HCT116 (cell line): ENCODE measurements around the gene ENOX1. TPM values are rescaled to one million over a fixed set of nuclear protein-coding genes. Genes with fewer than 3 reads are reported as not detected.

Experiments
- ATAC-seq: fragments of 200-7000 bp; cut with Tn5 transposase; 2 replicates; pipeline ENCODE4 v1.9.1; 2020; ENCODE audit warnings: mild to moderate bottlenecking, moderate library complexity
- BruUV-seq: library from RNA; stranded (reverse); fragments of 400-500 nt; replicated peaks from 2 replicates; lab custom pipeline; 2021; lab: Mats Ljungman, UMichigan
- CTCF ChIA-PET: fragments of 300-600 bp; sonication (Branson Sonifier 250); formaldehyde crosslinking; loops from one replicate; lab custom pipeline; 2021; ENCODE audit warnings: antibody characterized with exemption; lab: Charles Lee
- POLR2A ChIA-PET: fragments of 300-600, 350-600 bp; sonication (Branson Sonifier 250); formaldehyde crosslinking; loops from one replicate; lab custom pipeline; 2021; ENCODE audit warnings: antibody characterized with exemption; lab: Charles Lee
- RAD21 ChIA-PET, 2 experiments: fragments of 300-600 bp; sonication (Branson Sonifier 250); formaldehyde crosslinking; loops; one replicate each; lab custom pipeline; 2023; ENCODE audit warnings: low total read pairs in 2 of 2; ENCODE audit not compliant: uncharacterized antibody in 2 of 2, unreplicated experiment in 2 of 2, low non-redundant PET in 1 of 2; lab: Charles Lee
- DNase-seq: peaks from one replicate; pipeline ENCODE4 v3.0.0-alpha.2; 2010; ENCODE audit warnings: low read depth, low spot score
- H2AFZ ChIP-seq: fragments of 200-600 bp; shearing (Covaris generic), sonication (generic); 2 replicates; pipeline ENCODE4 v1.6.1; 2017; ENCODE audit warnings: low read depth, mixed run types, mixed read lengths, antibody characterized with exemption, low read length; ENCODE audit not compliant: poor library complexity, severe bottlenecking
- H3K27ac ChIP-seq: 2 replicates; pipeline ENCODE4 v1.5.1; 2012; ENCODE audit warnings: low read depth, low read length
- H3K27me3 ChIP-seq: fragments of 200-600 bp; sonication (generic); 2 replicates; pipeline ENCODE4 v1.6.1; 2016; ENCODE audit warnings: mixed run types, low read length, mixed read lengths; ENCODE audit not compliant: insufficient read depth
- H3K36me3 ChIP-seq, 2 experiments: fragments of 200-500 bp in 1 of 2; fragments of 200-600 bp in 1 of 2; sonication (Bioruptor generic) in 1 of 2; sonication (generic) in 1 of 2; 2 replicates each; pipeline versions ENCODE4 v1.5.1 to v1.6.1; 2014 to 2016; ENCODE audit warnings: low read length in 2 of 2, inconsistent platforms in 1 of 2, mixed read lengths in 1 of 2, mixed run types in 1 of 2; ENCODE audit not compliant: insufficient read depth in 2 of 2, control insufficient read depth in 1 of 2
- H3K4me1 ChIP-seq, 2 experiments: fragments of 200-600 bp in 1 of 2; sonication (generic) in 1 of 2; 2 replicates each; pipeline versions ENCODE4 v1.5.1 to v1.6.1; 2012 to 2017; ENCODE audit warnings: low read length in 2 of 2, inconsistent platforms in 1 of 2, mild to moderate bottlenecking in 1 of 2, mixed read lengths in 1 of 2, mixed run types in 1 of 2, moderate library complexity in 1 of 2; ENCODE audit not compliant: insufficient read depth in 2 of 2, control insufficient read depth in 1 of 2
- H3K4me2 ChIP-seq: fragments of 200-600 bp; sonication (generic); 2 replicates; pipeline ENCODE4 v1.6.1; 2017; ENCODE audit warnings: mixed run types, low read length, mixed read lengths
- H3K4me3 ChIP-seq, 2 experiments: fragments of 200-600 bp in 1 of 2; sonication (generic) in 1 of 2; replicated peaks in 1 of 2; 2 replicates each; pipeline ENCODE4 v1.5.1; 2011 to 2016; ENCODE audit warnings: low read length in 2 of 2, control low read depth in 1 of 2, low read depth in 1 of 2, mild to moderate bottlenecking in 1 of 2, mixed read lengths in 1 of 2, mixed run types in 1 of 2
- H3K79me2 ChIP-seq: fragments of 200-600 bp; sonication (generic); 2 replicates; pipeline ENCODE4 v1.6.1; 2017; ENCODE audit warnings: mild to moderate bottlenecking, mixed run types, low read length, moderate library complexity, mixed read lengths; ENCODE audit not compliant: insufficient read depth
- H3K9ac ChIP-seq: fragments of 200-600 bp; sonication (generic); 2 replicates; pipeline ENCODE4 v1.6.1; 2016; ENCODE audit warnings: low read length, mixed read lengths
- H3K9me2 ChIP-seq: fragments of 200-600 bp; sonication (generic), shearing (Covaris generic); 2 replicates; pipeline ENCODE4 v1.6.1; 2017; ENCODE audit warnings: mixed run types, mild to moderate bottlenecking, moderate library complexity; ENCODE audit not compliant: insufficient read depth
- H3K9me3 ChIP-seq, 2 experiments: fragments of 200-500 bp in 1 of 2; fragments of 200-600 bp in 1 of 2; sonication (Bioruptor generic) in 1 of 2; sonication (generic) in 1 of 2; 2 replicates each; pipeline ENCODE4 v1.6.1; 2014 to 2017; ENCODE audit warnings: low read length in 2 of 2, mixed read lengths in 2 of 2, inconsistent platforms in 1 of 2, low read depth in 1 of 2, mild to moderate bottlenecking in 1 of 2, mixed run types in 1 of 2, moderate library complexity in 1 of 2; ENCODE audit not compliant: control insufficient read depth in 1 of 2, insufficient read depth in 1 of 2
- H4K20me1 ChIP-seq: fragments of 200-600 bp; sonication (generic), shearing (Covaris generic); 2 replicates; pipeline ENCODE4 v1.6.1; 2017; ENCODE audit warnings: mixed run types, mild to moderate bottlenecking, moderate library complexity; ENCODE audit not compliant: insufficient read depth
- CEBPB ChIP-seq: IDR thresholded peaks from 2 replicates; pipeline ENCODE4 v1.6.1; 2012; ENCODE audit warnings: low read depth
- CTCF ChIP-seq, 3 experiments: fragments of 200-600 bp in 1 of 3; sonication (generic) in 1 of 3; IDR thresholded peaks in 2 of 3; conservative IDR thresholded peaks in 1 of 3; 2 replicates each; pipeline ENCODE4 v1.5.1; 2012 to 2017; ENCODE audit warnings: low read depth in 2 of 3, low read length in 2 of 3, antibody characterized with exemption in 1 of 3, borderline replicate concordance in 1 of 3, control low read depth in 1 of 3, mild to moderate bottlenecking in 1 of 3, mixed read lengths in 1 of 3, mixed run types in 1 of 3, moderate library complexity in 1 of 3; ENCODE audit not compliant: insufficient read depth in 1 of 3
- EGR1 ChIP-seq: IDR thresholded peaks from 2 replicates; pipeline ENCODE4 v1.6.1; 2012; ENCODE audit warnings: low read depth
- ELF1 ChIP-seq: IDR thresholded peaks from 2 replicates; pipeline ENCODE4 v1.6.1; 2012; ENCODE audit warnings: low read depth, borderline replicate concordance
- EZH2 ChIP-seq: fragments of 200-600 bp; sonication (generic); IDR thresholded peaks from 2 replicates; pipeline ENCODE4 v1.6.1; 2017; ENCODE audit warnings: antibody characterized with exemption, mixed run types
- FOSL1 ChIP-seq: IDR thresholded peaks from 2 replicates; pipeline ENCODE4 v1.6.1; 2012; ENCODE audit warnings: low read depth
- JUND ChIP-seq: IDR thresholded peaks from 2 replicates; pipeline ENCODE4 v1.6.1; 2012
- MAX ChIP-seq: IDR thresholded peaks from 2 replicates; pipeline ENCODE4 v1.6.1; 2012
- POLR2A ChIP-seq: IDR thresholded peaks from 2 replicates; pipeline ENCODE4 v1.7.0; 2011; ENCODE audit warnings: borderline replicate concordance; ENCODE audit not compliant: insufficient read depth, insufficient read length; ENCODE audit errors: extremely low read depth
- POLR2AphosphoS5 ChIP-seq: IDR thresholded peaks from 2 replicates; pipeline ENCODE4 v1.6.1; 2011; ENCODE audit warnings: mild to moderate bottlenecking, low read depth, low read length, moderate library complexity
- RAD21 ChIP-seq: IDR thresholded peaks from 2 replicates; pipeline ENCODE4 v1.6.1; 2012; ENCODE audit warnings: low read depth, mild to moderate bottlenecking
- SP1 ChIP-seq: IDR thresholded peaks from 2 replicates; pipeline ENCODE4 v1.6.1; 2012; ENCODE audit warnings: low read depth
- SRF ChIP-seq: IDR thresholded peaks from 2 replicates; pipeline ENCODE4 v1.6.1; 2012; ENCODE audit warnings: low read depth
- TCF7L2 ChIP-seq: IDR thresholded peaks from 2 replicates; pipeline ENCODE4 v1.7.0; 2011; ENCODE audit warnings: borderline replicate concordance, inconsistent platforms; ENCODE audit not compliant: insufficient read depth, insufficient read length; ENCODE audit errors: extremely low read depth
- YY1 ChIP-seq: IDR thresholded peaks from 2 replicates; pipeline ENCODE4 v1.6.1; 2011; ENCODE audit warnings: low read length, low read depth, moderate library complexity, mild to moderate bottlenecking; ENCODE audit not compliant: insufficient replicate concordance; ENCODE audit errors: extremely low read depth
- ZBTB33 ChIP-seq: IDR thresholded peaks from 2 replicates; pipeline ENCODE4 v1.6.1; 2011; ENCODE audit warnings: mild to moderate bottlenecking, low read length, moderate library complexity; ENCODE audit not compliant: insufficient replicate concordance; ENCODE audit errors: extremely low read depth
- intact Hi-C: fragments of 100-400 bp; cut with micrococcal nuclease; formaldehyde crosslinking; loops from 2 replicates; pipeline ENCODE4 v1.10.0; 2022
- total RNA-seq: library from RNA; stranded (reverse); gene quantifications from one replicate; pipeline ENCODE4 v1.2.1, GENCODE V29; 2021; ENCODE audit not compliant: unreplicated experiment

Gene ENOX1
- total RNA-seq, 1 experiment from 2014 or later, result 4.5 TPM

- no peak for ATAC-seq
- ChIA-PET POLR2A (no interaction called here), CTCF (no interaction called here), RAD21 (no interaction called here)
- Histone ChIP-seq H3K36me3 (no peaks in the 10 kb centered on the region), H3K4me1 (no peaks in the 10 kb centered on the region), H3K9ac (no peak overlapping the region), H3K9me3 (no peaks in the 10 kb centered on the region), H3K79me2 (no peaks in the 10 kb centered on the region), H4K20me1 (no peaks in the 10 kb centered on the region), H2AFZ (no peak overlapping the region), H3K27ac (no peak overlapping the region), H3K9me2 (no peaks in the 10 kb centered on the region), H3K4me2 (no peak overlapping the region), H3K27me3 (no peaks in the 10 kb centered on the region), H3K4me3 (no peak overlapping the region)
- intact Hi-C loops, result no loop called here
- TF ChIP-seq FOSL1, result no peak
- TF ChIP-seq EGR1, result no peak
- TF ChIP-seq JUND, result no peak
- no peak for TF ChIP-seq RAD21
- no peak for TF ChIP-seq MAX
- TF ChIP-seq TCF7L2, result no peak
- no peak for TF ChIP-seq CTCF (IDR thresholded peaks at IDR 0.05 in 2 of 3, conservative IDR thresholded peaks at IDR 0.05 in 1 of 3; ENCODE audit: borderline replicate concordance in 1 of 3, insufficient read depth in 1 of 3, low read depth in 2 of 3, low read length in 2 of 3)
- no peak for TF ChIP-seq ZBTB33
- no peak for TF ChIP-seq ELF1
- no peak for TF ChIP-seq SRF
- TF ChIP-seq POLR2A, result no peak
- TF ChIP-seq CEBPB, result no peak
- TF ChIP-seq YY1, result no peak
- TF ChIP-seq POLR2AphosphoS5, result no peak
- no peak for TF ChIP-seq SP1
- TF ChIP-seq EZH2, result no peak
- no peak for DNase-seq
- no TSS peak for BruUV-seq
Observed at GRCh38 chr13:43232144-43232872, 554.5 kb downstream of the ENOX1 start.
